ENCODE data around the gene GRIN2A. TPM values are rescaled to one million over a fixed set of nuclear protein-coding genes. Genes with fewer than 3 reads are reported as not detected.

The GRIN2A gene
- total and polyA plus RNA-seq, 2 of the 8 experiments (the other 6 are each of a cell fraction or from before 2014, with no cell fraction given), result 0.18 to 1.8 TPM

DNA sequence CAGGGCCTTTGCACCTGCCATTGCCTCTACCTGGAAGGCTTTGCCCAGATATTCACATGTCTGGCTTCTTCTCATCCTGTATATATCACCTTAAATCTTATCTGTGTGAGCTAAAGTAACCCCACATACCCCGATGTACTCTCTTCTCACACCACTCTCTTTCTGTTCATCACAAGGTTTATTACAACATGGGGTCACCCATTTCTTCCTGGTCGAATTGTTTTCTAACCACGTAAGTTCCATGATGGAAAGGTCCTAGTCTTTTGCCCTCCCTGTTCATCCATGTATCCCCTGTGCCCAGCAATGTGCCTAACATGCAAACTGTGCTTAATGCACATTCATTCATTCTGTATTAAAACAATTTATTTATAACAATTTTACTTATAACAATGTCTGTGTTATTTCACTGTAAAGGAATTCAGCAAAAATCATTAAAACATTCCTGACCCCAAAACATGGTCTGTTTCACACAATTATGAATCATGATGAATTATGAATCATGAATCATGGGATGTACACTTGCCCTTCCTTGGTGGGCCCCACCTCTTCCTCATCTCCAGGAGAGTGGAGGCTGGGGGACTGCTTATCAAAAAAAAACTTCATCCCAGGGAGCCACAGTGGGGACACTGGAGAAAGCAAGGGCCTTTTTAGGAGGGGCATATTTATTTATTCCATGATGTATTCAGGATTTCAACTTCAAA is 336.4 kb downstream of the GRIN2A start (continued):
- TF ChIP-seq, protein P1, sequence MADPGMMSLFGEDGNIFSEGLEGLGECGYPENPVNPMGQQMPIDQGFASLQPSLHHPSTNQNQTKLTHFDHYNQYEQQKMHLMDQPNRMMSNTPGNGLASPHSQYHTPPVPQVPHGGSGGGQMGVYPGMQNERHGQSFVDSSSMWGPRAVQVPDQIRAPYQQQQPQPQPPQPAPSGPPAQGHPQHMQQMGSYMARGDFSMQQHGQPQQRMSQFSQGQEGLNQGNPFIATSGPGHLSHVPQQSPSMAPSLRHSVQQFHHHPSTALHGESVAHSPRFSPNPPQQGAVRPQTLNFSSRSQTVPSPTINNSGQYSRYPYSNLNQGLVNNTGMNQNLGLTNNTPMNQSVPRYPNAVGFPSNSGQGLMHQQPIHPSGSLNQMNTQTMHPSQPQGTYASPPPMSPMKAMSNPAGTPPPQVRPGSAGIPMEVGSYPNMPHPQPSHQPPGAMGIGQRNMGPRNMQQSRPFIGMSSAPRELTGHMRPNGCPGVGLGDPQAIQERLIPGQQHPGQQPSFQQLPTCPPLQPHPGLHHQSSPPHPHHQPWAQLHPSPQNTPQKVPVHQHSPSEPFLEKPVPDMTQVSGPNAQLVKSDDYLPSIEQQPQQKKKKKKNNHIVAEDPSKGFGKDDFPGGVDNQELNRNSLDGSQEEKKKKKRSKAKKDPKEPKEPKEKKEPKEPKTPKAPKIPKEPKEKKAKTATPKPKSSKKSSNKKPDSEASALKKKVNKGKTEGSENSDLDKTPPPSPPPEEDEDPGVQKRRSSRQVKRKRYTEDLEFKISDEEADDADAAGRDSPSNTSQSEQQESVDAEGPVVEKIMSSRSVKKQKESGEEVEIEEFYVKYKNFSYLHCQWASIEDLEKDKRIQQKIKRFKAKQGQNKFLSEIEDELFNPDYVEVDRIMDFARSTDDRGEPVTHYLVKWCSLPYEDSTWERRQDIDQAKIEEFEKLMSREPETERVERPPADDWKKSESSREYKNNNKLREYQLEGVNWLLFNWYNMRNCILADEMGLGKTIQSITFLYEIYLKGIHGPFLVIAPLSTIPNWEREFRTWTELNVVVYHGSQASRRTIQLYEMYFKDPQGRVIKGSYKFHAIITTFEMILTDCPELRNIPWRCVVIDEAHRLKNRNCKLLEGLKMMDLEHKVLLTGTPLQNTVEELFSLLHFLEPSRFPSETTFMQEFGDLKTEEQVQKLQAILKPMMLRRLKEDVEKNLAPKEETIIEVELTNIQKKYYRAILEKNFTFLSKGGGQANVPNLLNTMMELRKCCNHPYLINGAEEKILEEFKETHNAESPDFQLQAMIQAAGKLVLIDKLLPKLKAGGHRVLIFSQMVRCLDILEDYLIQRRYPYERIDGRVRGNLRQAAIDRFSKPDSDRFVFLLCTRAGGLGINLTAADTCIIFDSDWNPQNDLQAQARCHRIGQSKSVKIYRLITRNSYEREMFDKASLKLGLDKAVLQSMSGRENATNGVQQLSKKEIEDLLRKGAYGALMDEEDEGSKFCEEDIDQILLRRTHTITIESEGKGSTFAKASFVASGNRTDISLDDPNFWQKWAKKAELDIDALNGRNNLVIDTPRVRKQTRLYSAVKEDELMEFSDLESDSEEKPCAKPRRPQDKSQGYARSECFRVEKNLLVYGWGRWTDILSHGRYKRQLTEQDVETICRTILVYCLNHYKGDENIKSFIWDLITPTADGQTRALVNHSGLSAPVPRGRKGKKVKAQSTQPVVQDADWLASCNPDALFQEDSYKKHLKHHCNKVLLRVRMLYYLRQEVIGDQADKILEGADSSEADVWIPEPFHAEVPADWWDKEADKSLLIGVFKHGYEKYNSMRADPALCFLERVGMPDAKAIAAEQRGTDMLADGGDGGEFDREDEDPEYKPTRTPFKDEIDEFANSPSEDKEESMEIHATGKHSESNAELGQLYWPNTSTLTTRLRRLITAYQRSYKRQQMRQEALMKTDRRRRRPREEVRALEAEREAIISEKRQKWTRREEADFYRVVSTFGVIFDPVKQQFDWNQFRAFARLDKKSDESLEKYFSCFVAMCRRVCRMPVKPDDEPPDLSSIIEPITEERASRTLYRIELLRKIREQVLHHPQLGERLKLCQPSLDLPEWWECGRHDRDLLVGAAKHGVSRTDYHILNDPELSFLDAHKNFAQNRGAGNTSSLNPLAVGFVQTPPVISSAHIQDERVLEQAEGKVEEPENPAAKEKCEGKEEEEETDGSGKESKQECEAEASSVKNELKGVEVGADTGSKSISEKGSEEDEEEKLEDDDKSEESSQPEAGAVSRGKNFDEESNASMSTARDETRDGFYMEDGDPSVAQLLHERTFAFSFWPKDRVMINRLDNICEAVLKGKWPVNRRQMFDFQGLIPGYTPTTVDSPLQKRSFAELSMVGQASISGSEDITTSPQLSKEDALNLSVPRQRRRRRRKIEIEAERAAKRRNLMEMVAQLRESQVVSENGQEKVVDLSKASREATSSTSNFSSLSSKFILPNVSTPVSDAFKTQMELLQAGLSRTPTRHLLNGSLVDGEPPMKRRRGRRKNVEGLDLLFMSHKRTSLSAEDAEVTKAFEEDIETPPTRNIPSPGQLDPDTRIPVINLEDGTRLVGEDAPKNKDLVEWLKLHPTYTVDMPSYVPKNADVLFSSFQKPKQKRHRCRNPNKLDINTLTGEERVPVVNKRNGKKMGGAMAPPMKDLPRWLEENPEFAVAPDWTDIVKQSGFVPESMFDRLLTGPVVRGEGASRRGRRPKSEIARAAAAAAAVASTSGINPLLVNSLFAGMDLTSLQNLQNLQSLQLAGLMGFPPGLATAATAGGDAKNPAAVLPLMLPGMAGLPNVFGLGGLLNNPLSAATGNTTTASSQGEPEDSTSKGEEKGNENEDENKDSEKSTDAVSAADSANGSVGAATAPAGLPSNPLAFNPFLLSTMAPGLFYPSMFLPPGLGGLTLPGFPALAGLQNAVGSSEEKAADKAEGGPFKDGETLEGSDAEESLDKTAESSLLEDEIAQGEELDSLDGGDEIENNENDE (IDR thresholded peaks at IDR 0.05; ENCODE audit: insufficient replicate concordance, low read length), result no peak
- TF ChIP-seq CTBP2 (IDR thresholded peaks at IDR 0.05; ENCODE audit: borderline replicate concordance, insufficient read depth, insufficient read length, low read length), result no peak
- TF ChIP-seq RBBP5 (IDR thresholded peaks at IDR 0.05; ENCODE audit: borderline replicate concordance, low read depth, low read length), result no peak
- TF ChIP-seq GABPA (IDR thresholded peaks at IDR 0.05; ENCODE audit: borderline replicate concordance, insufficient read depth, low read length), result no peak
- TF ChIP-seq, protein P2, sequence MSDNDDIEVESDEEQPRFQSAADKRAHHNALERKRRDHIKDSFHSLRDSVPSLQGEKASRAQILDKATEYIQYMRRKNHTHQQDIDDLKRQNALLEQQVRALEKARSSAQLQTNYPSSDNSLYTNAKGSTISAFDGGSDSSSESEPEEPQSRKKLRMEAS (IDR thresholded peaks at IDR 0.05), result no peak
- no peak for TF ChIP-seq CHD2 (IDR thresholded peaks at IDR 0.05; ENCODE audit: low read length)
- no peak for TF ChIP-seq TAF7 (optimal IDR thresholded peaks at IDR 0.05; ENCODE audit: borderline replicate concordance, low read depth, low read length)
- TF ChIP-seq CBX5 (IDR thresholded peaks at IDR 0.05; ENCODE audit: low read depth, low read length), result no peak
- no peak for TF ChIP-seq SP2 (IDR thresholded peaks at IDR 0.05; ENCODE audit: low read length)
- TF ChIP-seq NANOG (IDR thresholded peaks at IDR 0.05; ENCODE audit: insufficient read depth, low read depth, low read length, poor library complexity, severe bottlenecking), result no peak
